ENCODE data around the gene WSB2.
A peak's percentile ranks its signal among the peaks of the same experiment; 100 is the strongest.

Gene WSB2

DNA sequence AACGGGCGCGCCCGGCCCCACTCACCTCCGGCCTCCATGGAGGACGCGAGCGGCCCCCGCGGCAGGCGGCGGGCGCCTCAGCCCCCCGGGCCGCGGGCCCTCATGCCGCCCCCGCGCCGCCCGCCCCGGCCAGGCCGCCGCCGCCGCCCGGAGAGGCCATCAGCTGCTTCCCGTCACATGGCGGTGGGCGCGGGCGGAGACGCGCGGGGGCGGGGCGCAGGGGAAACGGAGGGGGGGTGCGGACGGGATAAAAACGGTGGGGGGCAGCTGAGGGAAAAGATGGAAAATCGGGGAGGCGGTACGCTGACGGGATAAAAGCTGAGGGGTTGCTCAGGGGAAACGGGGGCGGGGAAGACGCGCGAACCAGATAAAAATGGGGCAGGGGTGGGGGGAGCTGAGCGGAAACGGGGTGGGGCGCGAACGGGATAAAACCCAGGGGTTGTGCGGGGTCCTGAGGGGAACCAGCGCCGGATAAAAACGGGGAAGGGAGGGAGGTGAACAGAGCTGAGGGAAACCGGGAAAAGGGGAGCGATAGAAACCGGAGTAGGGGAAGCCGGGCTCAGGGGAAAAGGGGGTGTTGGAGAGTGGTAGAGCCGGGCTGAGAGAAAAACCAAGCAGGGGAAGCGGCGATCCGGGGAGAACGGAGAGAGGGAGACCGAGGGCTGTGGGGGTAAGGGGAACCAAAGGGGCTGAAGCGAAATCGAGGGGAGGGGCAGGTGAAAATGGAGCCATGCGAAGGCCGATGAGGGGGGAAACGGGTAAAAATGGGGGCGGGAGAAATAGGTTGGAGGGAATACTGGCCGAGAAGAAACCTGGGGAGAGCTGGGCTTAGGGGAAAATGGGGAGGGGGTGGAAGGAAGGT, at the start of gene WSB2:
WSB2 (minus strand) TSS at position 169 of the 862 bp plus-strand sequence; CDS start at position 38, 131 bp downstream.
- H3K4me3 ChIP-seq (replicated peaks; ENCODE audit: low read depth, low read length), result peak within 1 kb of the TSS; percentile 76
- no peak for DNase-seq (ENCODE audit: extremely low read depth, low read depth)
- TF ChIP-seq, protein P1, sequence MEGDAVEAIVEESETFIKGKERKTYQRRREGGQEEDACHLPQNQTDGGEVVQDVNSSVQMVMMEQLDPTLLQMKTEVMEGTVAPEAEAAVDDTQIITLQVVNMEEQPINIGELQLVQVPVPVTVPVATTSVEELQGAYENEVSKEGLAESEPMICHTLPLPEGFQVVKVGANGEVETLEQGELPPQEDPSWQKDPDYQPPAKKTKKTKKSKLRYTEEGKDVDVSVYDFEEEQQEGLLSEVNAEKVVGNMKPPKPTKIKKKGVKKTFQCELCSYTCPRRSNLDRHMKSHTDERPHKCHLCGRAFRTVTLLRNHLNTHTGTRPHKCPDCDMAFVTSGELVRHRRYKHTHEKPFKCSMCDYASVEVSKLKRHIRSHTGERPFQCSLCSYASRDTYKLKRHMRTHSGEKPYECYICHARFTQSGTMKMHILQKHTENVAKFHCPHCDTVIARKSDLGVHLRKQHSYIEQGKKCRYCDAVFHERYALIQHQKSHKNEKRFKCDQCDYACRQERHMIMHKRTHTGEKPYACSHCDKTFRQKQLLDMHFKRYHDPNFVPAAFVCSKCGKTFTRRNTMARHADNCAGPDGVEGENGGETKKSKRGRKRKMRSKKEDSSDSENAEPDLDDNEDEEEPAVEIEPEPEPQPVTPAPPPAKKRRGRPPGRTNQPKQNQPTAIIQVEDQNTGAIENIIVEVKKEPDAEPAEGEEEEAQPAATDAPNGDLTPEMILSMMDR (IDR thresholded peaks at IDR 0.05; ENCODE audit: low read depth, low read length, missing control alignments), result no peak

DNA sequence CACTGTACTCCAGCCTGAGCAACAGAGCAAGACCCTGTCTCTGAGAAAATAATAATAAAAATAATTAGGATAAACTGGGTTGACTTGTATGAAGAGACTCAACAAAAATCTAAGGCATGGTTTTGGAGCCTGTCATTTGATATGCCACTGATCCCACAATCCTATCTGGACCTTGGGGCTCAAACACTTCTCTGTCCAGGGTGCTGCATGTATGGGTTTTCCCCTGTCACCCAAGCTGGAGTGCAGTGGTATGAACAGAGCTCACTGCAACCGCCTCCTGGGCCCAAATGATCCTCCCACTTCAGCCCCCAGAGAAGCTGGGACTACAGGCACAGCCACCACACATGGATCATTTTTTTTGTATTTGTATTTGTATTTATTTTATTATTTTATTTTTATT, 48.1 kb upstream of the WSB2 start:
- no peak for DNase-seq (ENCODE audit: extremely low read depth, low read depth)
- no peak overlapping the region for H3K4me3 ChIP-seq (replicated peaks; ENCODE audit: low read depth, low read length)
- TF ChIP-seq, protein P1 (IDR thresholded peaks at IDR 0.05; ENCODE audit: low read depth, low read length, missing control alignments), result no peak

DNA sequence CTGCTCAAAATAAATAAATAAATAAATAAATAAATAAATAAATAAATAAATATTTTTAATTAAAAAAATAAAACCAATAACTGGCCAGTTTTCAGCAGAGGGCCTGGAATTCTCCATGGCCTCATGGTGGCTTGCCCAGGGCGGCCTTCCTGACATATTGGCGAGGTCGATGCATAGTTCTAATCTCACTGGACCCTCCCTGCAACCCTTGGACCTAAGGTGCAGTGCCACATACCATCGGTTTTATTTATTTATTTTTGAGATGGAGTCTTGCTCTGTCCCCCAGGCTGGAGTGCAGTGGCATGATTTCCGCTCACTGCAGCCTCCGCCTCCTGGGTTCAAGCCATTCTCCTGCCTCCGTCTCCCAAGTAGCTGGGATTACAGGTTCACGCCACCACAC, 46.7 kb upstream of the WSB2 start:
- no peak overlapping the region for H3K4me3 ChIP-seq (replicated peaks; ENCODE audit: low read depth, low read length)
- TF ChIP-seq, protein P1 (IDR thresholded peaks at IDR 0.05; ENCODE audit: low read depth, low read length, missing control alignments), result no peak
- DNase-seq (ENCODE audit: extremely low read depth, low read depth), result no peak

DNA sequence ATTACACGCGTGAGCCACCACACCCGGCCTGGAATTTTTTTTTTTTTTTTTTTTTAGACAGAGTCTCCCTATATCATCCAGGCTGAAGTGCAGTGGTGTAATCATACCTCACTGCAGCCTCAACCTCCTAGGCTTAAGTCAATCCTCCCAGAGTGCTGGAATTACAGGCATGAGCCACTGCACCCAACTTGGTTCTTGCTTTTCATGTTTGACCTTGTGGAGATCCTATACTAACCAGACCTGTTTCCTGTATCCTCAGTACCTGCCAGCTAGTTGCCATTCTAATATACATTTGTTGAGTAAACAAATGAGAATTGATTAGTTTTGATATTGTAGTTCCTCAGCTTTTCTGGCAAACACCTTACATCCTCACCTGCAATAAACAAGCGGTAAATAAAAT, 46.0 kb upstream of the WSB2 start:
- TF ChIP-seq, protein P1 (IDR thresholded peaks at IDR 0.05; ENCODE audit: low read depth, low read length, missing control alignments), result no peak
- no peak overlapping the region for H3K4me3 ChIP-seq (replicated peaks; ENCODE audit: low read depth, low read length)
- DNase-seq (ENCODE audit: extremely low read depth, low read depth), result no peak

DNA sequence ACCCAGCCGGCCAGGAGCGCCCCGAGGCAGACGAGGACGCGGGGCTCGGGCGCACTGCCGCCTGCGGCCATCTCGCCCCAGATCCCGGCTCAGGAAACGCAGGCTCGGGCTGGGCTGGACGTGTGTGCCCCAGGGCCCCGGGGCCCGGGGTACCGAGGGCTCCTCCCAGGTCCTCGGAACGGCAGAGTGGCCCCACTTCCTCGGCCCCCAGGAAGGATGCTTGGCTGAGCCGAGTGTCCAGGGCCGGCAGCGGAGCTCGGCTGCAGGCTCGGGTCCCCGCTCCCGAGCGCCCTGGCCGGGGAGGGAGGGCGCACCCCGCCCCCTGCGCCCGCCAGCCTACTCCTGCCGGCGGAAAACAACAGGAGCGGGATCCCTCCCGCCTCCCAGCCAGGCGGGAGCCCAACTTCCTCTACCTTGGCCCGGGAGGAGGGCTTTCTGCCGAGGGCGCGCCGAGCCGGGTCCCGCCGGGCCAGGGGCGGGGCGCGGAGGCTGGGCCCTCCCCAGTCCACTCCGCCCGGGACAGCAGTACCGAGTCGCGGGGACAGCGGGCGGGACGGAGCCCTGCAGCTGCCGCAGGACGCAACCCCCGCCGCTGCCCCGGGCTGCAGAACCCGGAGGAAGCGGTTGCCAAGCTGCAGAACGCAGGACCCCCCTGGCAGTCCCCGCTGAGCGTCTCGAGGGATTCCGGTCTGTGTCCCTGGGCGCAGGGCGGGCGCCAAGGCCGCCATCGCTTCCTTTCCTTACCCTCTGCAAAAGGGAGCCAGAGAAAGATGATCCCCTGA, 42.8 kb upstream of the WSB2 start, which contains the start of gene VSIG10:
VSIG10 (minus strand) TSS at position 411 of the 782 bp plus-strand sequence; CDS start at position 71, 340 bp downstream.
- no peak for DNase-seq (ENCODE audit: extremely low read depth, low read depth)
- TF ChIP-seq, protein P1 (IDR thresholded peaks at IDR 0.05; ENCODE audit: low read depth, low read length, missing control alignments), result no peak
- peak within 1 kb of the TSS; percentile 73 for H3K4me3 ChIP-seq (replicated peaks; ENCODE audit: low read depth, low read length)

DNA sequence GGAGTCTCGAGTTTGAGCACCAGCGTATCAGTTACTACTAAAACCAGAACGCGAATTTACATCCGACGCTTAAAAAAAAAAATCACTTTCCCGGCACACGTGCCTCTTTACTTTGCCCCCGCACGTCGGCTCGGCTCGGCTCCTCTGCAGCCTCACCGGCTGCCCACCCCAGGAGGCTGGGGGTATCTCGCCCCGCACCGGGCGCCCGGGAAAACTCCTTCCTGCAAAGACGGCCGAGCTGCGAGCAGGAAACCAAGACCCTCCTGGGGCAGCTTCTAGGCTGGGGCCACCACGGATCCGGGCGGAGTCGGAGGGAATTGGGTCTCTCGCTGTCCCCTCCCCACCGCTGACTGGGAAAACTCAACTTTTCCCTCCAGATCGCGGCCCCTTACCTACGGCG, 42.2 kb upstream of the WSB2 start:
- TF ChIP-seq, protein P1 (IDR thresholded peaks at IDR 0.05; ENCODE audit: low read depth, low read length, missing control alignments), result no peak
- peak overlapping the region; percentile 73 for H3K4me3 ChIP-seq (replicated peaks; ENCODE audit: low read depth, low read length)
- DNase-seq (ENCODE audit: extremely low read depth, low read depth), result no peak

Data from HFF-Myc (cell line).